Measurements from ENCODE around the gene SLMAP.

DNA sequence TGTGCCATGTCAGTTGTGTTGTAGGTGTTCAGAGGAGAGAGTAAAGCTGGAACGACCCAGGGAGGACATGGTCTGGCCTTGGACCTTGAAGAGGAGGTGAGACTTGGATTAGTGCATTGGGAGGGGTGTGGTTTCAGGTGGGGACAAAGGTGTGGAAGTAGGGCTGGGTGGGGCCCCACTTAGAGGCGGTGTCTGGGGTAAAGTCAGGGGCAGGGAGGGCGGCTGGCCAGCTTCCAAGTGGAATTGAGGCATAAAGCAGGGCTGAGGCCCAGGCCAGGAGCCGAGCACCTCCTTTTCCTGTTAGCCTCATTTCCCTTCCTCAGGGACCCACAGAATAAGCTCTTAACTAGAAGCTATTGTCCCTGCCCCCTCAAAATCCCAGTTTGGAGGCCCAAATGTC lies 215.9 kb downstream of the SLMAP start:
- TF ChIP-seq POLR2A (IDR thresholded peaks at IDR 0.05; ENCODE audit: low read depth, low read length), result no peak
- TF ChIP-seq, protein P1, sequence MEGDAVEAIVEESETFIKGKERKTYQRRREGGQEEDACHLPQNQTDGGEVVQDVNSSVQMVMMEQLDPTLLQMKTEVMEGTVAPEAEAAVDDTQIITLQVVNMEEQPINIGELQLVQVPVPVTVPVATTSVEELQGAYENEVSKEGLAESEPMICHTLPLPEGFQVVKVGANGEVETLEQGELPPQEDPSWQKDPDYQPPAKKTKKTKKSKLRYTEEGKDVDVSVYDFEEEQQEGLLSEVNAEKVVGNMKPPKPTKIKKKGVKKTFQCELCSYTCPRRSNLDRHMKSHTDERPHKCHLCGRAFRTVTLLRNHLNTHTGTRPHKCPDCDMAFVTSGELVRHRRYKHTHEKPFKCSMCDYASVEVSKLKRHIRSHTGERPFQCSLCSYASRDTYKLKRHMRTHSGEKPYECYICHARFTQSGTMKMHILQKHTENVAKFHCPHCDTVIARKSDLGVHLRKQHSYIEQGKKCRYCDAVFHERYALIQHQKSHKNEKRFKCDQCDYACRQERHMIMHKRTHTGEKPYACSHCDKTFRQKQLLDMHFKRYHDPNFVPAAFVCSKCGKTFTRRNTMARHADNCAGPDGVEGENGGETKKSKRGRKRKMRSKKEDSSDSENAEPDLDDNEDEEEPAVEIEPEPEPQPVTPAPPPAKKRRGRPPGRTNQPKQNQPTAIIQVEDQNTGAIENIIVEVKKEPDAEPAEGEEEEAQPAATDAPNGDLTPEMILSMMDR (conservative IDR thresholded peaks at IDR 0.05; ENCODE audit: low read depth, low read length), result no peak
- TF ChIP-seq RAD21 (IDR thresholded peaks at IDR 0.05; ENCODE audit: low read length), result no peak
- TF ChIP-seq MXI1 (IDR thresholded peaks at IDR 0.05; ENCODE audit: borderline replicate concordance, low read depth, low read length), result no peak
- no peak for TF ChIP-seq CEBPB (IDR thresholded peaks at IDR 0.05; ENCODE audit: low read depth, low read length)
- TF ChIP-seq BHLHE40 (IDR thresholded peaks at IDR 0.05; ENCODE audit: low read depth, low read length), result no peak
- TF ChIP-seq, protein P2, sequence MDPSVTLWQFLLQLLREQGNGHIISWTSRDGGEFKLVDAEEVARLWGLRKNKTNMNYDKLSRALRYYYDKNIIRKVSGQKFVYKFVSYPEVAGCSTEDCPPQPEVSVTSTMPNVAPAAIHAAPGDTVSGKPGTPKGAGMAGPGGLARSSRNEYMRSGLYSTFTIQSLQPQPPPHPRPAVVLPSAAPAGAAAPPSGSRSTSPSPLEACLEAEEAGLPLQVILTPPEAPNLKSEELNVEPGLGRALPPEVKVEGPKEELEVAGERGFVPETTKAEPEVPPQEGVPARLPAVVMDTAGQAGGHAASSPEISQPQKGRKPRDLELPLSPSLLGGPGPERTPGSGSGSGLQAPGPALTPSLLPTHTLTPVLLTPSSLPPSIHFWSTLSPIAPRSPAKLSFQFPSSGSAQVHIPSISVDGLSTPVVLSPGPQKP (IDR thresholded peaks at IDR 0.05; ENCODE audit: borderline replicate concordance, low read depth, low read length), result no peak
- no peak for TF ChIP-seq RFX5 (IDR thresholded peaks at IDR 0.05; ENCODE audit: low read depth, low read length)
- TF ChIP-seq MAFK (IDR thresholded peaks at IDR 0.05; ENCODE audit: low read depth, low read length), result no peak
- TF ChIP-seq SMC3 (IDR thresholded peaks at IDR 0.05; ENCODE audit: low read depth, low read length), result no peak
- TF ChIP-seq FOS (IDR thresholded peaks at IDR 0.05; ENCODE audit: low read depth, low read length), result no peak
- TF ChIP-seq, protein P3, sequence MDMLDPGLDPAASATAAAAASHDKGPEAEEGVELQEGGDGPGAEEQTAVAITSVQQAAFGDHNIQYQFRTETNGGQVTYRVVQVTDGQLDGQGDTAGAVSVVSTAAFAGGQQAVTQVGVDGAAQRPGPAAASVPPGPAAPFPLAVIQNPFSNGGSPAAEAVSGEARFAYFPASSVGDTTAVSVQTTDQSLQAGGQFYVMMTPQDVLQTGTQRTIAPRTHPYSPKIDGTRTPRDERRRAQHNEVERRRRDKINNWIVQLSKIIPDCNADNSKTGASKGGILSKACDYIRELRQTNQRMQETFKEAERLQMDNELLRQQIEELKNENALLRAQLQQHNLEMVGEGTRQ (IDR thresholded peaks at IDR 0.05; ENCODE audit: low read depth, low read length), result no peak
